Measurements from ENCODE around the gene KRTAP21-3. TPM values are rescaled to one million over a fixed set of nuclear protein-coding genes. Genes with fewer than 3 reads are reported as not detected.
"Not testable (repeated sequence)": the region's sequence is repeated elsewhere in the genome, so short reads cannot be mapped to it uniquely, and the experiment has no call there.

Gene KRTAP21-3, protein sequence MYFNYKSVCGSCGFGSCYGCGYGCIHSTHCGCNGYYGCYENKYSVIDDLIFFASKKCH
- total RNA-seq, result not detected

DNA sequence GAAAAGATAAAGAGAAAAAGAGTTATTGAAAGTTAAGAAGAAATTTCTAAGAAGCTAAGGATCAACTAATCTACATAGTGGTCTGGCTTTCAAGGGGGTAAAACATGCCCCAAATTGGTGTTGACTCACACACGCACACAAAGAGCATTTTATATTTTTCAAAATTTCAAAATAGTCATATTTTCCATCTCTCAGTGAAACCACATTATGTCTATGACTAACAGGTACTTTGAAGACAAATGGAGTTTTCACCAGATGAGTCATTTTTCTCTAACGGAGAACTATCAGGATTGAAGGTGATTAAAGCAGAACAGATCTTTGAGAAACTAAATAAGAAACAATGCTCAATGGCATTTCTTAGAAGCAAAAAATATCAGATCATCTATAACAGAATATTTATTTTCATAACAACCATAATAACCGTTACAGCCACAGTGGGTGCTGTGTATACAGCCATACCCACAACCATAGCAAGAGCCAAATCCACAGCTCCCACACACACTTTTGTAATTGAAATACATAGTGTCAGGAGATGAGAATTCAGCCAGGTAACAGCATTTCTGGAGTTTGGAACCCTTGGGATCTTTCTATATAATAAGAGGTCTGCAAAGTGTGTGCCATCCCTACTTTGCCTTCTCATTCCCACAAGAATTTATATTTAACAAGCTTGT, at the start of gene KRTAP21-3:
TSS of gene KRTAP21-3 (minus strand) at position 539 of the 671 bp plus-strand sequence. CDS start at position 521, 18 bp downstream.
- peaks cover 22% of the 10 kb centered on the region for H3K4me1 Mint-ChIP-seq
- CTCF ChIA-PET, result interaction anchor here (0.6 kb wide), 1 partner anchor 134 kb away, joined by 5 read pairs; no protein-coding TSS in a partner anchor
- H3K27me3 Mint-ChIP-seq, result peaks cover 4% of the 10 kb centered on the region

DNA sequence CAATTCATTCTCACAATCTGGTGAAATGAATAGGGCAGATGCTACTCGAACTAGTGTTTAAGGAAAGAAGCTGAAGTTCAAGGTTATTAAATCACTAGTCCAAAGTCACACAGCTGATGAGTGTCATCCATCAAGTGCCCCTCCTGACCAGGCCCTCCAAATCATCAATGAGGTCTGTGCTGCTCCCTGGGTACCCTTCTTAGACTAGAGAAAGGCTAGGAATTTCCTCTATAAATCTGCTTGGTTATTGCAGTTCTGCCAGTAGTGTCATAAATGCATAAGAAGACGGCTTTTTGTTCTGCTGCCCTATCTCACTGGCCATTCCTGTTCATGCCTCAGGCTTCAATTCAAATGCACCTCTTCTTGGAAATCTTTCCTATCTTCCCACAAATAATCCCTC, 42.2 kb upstream of the KRTAP21-3 start:
- ChIA-PET POLR2A (no interaction called here), CTCF (interaction anchor here (0.6 kb wide), 1 partner anchor 37 kb away, joined by 3 read pairs; no protein-coding TSS in a partner anchor)
- DNase-seq, result no peak

More for the DNA sequence above, at the start of gene KRTAP21-3:
- intact Hi-C loops (cut with DNase I, micrococcal nuclease), result loop anchor here in 1 of 2 experiments (1.0 to 10.0 kb wide), 5 partner anchors 8 to 1006 kb away; no protein-coding TSS in a partner anchor
- DNase-seq (peak; percentile 22), ATAC-seq (peak; percentile 92)
- H3K27ac Mint-ChIP-seq, result peak within 1 kb of the TSS; percentile 75
- no peak within 1 kb of the TSS for H3K4me3 Mint-ChIP-seq
- H3K36me3 Mint-ChIP-seq (ENCODE audit: low read depth), result no peaks in the 10 kb centered on the region
- peaks cover 6% of the 10 kb centered on the region for H3K9me3 Mint-ChIP-seq (ENCODE audit: low read depth)
- POLR2A ChIA-PET, result interaction anchor here (0.8 kb wide), 1 partner anchor 118 kb away, joined by 4 read pairs; the partner anchor contains the start of gene KRTAP22-1

DNA sequence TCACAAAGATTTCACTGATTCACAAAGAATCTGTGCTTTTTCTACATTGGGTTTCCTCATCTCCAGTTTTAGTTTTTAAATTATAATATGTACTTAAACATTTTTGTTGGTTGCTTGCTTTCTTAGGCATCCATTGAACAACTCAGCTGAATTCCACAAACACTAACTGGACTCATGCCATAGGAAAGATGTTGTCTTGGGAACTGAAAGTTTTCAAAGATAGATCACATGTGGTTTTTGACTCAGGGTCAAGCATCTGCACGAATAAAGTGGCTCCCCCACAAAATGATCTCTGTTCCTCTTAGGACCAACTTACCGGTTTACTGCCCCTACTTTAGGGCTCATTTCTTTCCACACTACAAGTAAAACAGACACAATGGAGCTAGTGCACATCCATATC, 39.7 kb upstream of the KRTAP21-3 start:
- Mint-ChIP-seq H3K27ac (no peak overlapping the region), H3K36me3 (ENCODE audit: low read depth) (no peaks in the 10 kb centered on the region), H3K27me3 (peaks cover 2% of the 10 kb centered on the region), H3K4me3 (no peak overlapping the region), H3K4me1 (no peaks in the 10 kb centered on the region), H3K9me3 (ENCODE audit: low read depth) (no peaks in the 10 kb centered on the region)
- intact Hi-C loops (cut with DNase I, micrococcal nuclease), result no loop called here
- POLR2A ChIA-PET, result no interaction called here
- no peak for ATAC-seq
- no peak for DNase-seq
- CTCF ChIA-PET, result no interaction called here

More for the DNA sequence above, 42.2 kb upstream of the KRTAP21-3 start:
- Mint-ChIP-seq H3K27ac (no peak overlapping the region), H3K36me3 (ENCODE audit: low read depth) (no peaks in the 10 kb centered on the region), H3K4me3 (no peak overlapping the region), H3K9me3 (ENCODE audit: low read depth) (no peaks in the 10 kb centered on the region), H3K4me1 (no peaks in the 10 kb centered on the region), H3K27me3 (peaks cover 5% of the 10 kb centered on the region)
- no peak for ATAC-seq
- intact Hi-C loops (cut with DNase I, micrococcal nuclease), result no loop called here

DNA sequence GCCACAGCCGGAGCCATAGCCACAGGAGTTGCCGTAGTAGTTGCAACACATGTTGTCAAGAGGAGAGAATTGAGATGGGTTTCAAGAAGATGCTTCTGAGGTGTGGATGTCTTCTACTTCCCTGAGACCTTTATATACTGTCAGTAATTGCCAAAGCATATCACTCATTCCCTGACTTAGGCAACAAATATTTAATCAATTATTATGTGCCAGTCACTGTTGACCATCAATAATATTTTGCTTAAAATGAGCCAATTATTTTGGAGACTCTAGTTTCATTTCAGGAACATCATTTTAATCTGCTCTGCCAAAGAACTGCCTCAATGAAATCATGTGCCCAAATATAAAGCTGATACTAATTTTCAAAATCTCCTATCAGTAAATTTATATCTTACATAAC, 36.8 kb upstream of the KRTAP21-3 start, which contains the start of gene KRTAP21-1:
TSS of gene KRTAP21-1 (minus strand) at position 101 of the 400 bp plus-strand sequence. CDS start at position 51, 50 bp downstream.
- POLR2A ChIA-PET; H3K4me3 Mint-ChIP-seq; DNase-seq; intact Hi-C loops (cut with DNase I, micrococcal nuclease); H3K9me3 Mint-ChIP-seq (ENCODE audit: low read depth); H3K4me1 Mint-ChIP-seq; H3K27me3 Mint-ChIP-seq; CTCF ChIA-PET; ATAC-seq; H3K27ac Mint-ChIP-seq; H3K36me3 Mint-ChIP-seq (ENCODE audit: low read depth): not testable (repeated sequence)

DNA sequence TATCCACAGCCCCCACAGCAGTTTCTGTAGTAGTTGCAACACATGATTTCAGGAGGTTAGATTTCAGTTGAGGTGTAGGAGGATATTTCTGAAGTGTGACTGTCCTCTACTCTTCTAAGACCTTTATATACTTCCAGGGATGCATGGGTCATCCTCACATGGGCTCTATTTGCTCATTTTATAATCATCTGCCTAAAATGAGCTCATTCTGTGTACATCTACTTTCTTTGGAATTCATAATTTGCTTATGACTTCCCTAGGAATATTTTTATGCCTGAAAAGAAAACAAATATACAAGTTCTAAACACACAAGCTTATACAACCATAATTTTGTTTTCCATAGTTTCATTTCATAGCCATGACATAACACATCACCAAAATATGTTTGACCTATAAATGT, 28.6 kb upstream of the KRTAP21-3 start, which contains the start of gene KRTAP21-2:
TSS of gene KRTAP21-2 (minus strand) at position 101 of the 400 bp plus-strand sequence. CDS start at position 44, 57 bp downstream.
- Mint-ChIP-seq H3K27me3 (peaks cover 7% of the 10 kb centered on the region), H3K36me3 (ENCODE audit: low read depth) (no peaks in the 10 kb centered on the region), H3K4me1 (no peaks in the 10 kb centered on the region), H3K27ac (no peak within 1 kb of the TSS), H3K9me3 (ENCODE audit: low read depth) (no peaks in the 10 kb centered on the region), H3K4me3 (no peak within 1 kb of the TSS)
- DNase-seq (no peak), ATAC-seq (no peak)
- intact Hi-C loops (cut with DNase I, micrococcal nuclease), result no loop called here
- CTCF ChIA-PET, result no interaction called here
- POLR2A ChIA-PET, result no interaction called here

DNA sequence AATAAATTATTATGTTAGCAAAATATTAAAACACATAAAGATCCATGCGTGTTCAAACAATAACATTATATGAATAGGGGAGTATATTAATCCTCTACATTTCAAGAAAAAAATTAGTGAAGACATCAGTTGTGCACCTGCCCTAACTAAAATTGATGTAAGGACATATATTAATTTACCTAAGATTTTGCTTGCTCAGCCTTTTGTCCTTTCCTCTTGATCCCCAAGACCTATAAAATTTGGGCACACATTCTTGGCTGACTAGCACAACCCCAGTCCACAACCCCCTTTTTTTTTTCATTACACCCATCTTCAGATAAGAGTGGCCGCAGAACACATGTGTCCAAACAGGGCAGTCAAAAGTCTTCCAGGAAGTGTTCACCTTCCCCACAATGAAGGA, 21.9 kb upstream of the KRTAP21-3 start:
- no peak for DNase-seq
- Mint-ChIP-seq H3K4me3 (no peak overlapping the region), H3K27me3 (peaks cover 17% of the 10 kb centered on the region), H3K9me3 (ENCODE audit: low read depth) (no peaks in the 10 kb centered on the region), H3K36me3 (ENCODE audit: low read depth) (no peaks in the 10 kb centered on the region), H3K27ac (no peak overlapping the region), H3K4me1 (no peaks in the 10 kb centered on the region)
- ATAC-seq, result no peak
- CTCF ChIA-PET, result no interaction called here
- POLR2A ChIA-PET, result no interaction called here
- intact Hi-C loops (cut with DNase I, micrococcal nuclease), result no loop called here

DNA sequence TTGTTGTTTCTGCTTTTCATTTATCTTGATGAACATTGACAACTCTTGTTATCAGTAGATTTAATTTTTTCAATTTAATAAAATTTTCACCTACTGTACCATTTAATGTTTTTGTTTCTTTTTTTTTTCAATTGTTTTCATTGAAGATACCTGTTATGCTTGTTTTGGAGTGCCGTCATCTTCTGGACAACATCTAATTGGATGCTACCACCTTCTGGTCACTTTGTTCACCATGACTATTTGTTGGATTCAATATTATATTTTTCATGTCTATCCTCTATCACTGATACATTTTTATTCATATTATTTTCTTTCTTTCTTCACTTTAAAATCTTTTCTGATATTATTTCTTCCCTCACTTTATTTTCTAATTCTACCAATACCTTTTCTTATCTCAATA, 14.4 kb upstream of the KRTAP21-3 start:
- Mint-ChIP-seq H3K27ac (no peak overlapping the region), H3K36me3 (ENCODE audit: low read depth) (no peaks in the 10 kb centered on the region), H3K27me3 (peaks cover 6% of the 10 kb centered on the region), H3K4me1 (no peaks in the 10 kb centered on the region), H3K9me3 (ENCODE audit: low read depth) (no peaks in the 10 kb centered on the region), H3K4me3 (no peak overlapping the region)
- ATAC-seq, result no peak
- ChIA-PET CTCF (interaction anchor here (0.7 to 1.2 kb wide), 3 partner anchors 13 to 399 kb away, joined by 3 to 4 read pairs (median 3); no protein-coding TSS in a partner anchor), POLR2A (no interaction called here)
- DNase-seq, result no peak
- intact Hi-C loops (cut with DNase I, micrococcal nuclease), result loop anchor here in 1 of 2 experiments (2.0 kb wide), 1 partner anchor 392 kb away; no protein-coding TSS in a partner anchor

DNA sequence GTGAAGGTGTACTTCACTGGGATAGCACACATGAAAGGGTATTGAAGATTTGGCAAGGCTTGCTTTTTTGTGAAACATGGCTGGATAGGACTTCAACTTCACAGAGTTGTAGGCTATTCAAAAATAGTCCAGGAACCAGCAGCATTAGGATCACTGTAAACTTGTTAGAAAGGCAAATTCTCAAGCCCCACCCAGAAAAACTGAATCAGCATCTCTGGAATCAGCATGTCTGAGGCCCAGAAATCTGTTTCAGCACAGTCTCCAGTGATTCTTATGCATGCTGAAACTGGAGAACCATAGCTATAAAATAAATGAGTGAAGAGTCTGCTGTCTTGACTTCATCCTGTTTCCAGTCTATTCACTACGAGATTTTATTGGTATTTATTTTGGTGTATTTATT, 8.1 kb upstream of the KRTAP21-3 start:
- H3K36me3 Mint-ChIP-seq (ENCODE audit: low read depth), result no peaks in the 10 kb centered on the region
- DNase-seq (no peak), ATAC-seq (no peak)
- H3K27ac Mint-ChIP-seq, result no peak overlapping the region
- POLR2A ChIA-PET, result no interaction called here
- peaks cover 21% of the 10 kb centered on the region for H3K27me3 Mint-ChIP-seq
- H3K4me1 Mint-ChIP-seq, result no peaks in the 10 kb centered on the region
- H3K4me3 Mint-ChIP-seq, result no peak overlapping the region
- CTCF ChIA-PET, result no interaction called here
- intact Hi-C loops (cut with DNase I, micrococcal nuclease), result no loop called here
- H3K9me3 Mint-ChIP-seq (ENCODE audit: low read depth), result no peaks in the 10 kb centered on the region

DNA sequence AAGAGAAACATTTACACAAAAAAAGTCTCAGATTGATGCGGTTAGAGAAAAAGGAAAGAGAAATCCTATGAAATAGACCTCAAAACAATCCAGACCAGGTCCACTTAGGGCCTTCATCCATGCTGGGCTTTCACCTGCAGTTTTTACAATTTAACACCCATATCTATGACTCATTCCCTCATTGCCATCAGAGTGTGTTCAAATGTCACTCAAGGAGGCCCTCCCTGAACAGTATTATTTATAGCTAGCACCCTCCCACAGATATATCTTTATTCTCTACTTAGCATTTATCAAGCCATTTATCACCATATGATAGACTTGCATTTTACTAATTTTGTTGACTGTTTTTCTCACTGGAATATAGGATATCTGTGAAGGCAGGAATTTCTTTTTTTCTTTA, 824 bp upstream of the KRTAP21-3 start:
- Mint-ChIP-seq H3K4me1 (peaks cover 22% of the 10 kb centered on the region), H3K27me3 (peaks cover 9% of the 10 kb centered on the region), H3K27ac (peak overlapping the region; percentile 55), H3K36me3 (ENCODE audit: low read depth) (no peaks in the 10 kb centered on the region), H3K4me3 (no peak overlapping the region), H3K9me3 (ENCODE audit: low read depth) (peaks cover 3% of the 10 kb centered on the region)
- DNase-seq, result no peak
- ATAC-seq, result no peak
- POLR2A ChIA-PET, result no interaction called here
- CTCF ChIA-PET, result interaction anchor here (0.6 kb wide), 1 partner anchor 135 kb away, joined by 5 read pairs; no protein-coding TSS in a partner anchor
- intact Hi-C loops (cut with DNase I, micrococcal nuclease), result loop anchor here in 1 of 2 experiments (5.0 to 10.0 kb wide), 3 partner anchors 365 to 1005 kb away; no protein-coding TSS in a partner anchor

DNA sequence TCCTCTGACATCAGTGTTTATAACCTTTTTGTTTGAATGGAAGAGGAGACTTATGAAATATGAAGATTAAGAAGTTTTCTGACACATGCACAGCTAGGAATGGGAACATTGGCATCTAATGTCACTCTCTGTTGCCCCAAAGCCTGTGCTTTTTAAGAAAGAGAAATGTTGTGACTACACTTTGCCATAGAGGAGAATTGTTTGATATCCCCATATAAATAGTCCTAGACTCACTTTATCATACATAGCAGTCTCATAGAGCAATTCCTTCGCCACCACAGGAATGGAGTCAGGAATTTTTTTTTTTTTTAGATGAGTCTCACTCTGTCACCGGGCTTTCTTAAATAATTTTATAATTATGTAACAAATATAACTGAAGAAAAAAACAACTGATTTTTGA, 1.5 kb downstream of the KRTAP21-3 start:
- POLR2A ChIA-PET, result no interaction called here
- CTCF ChIA-PET, result no interaction called here
- H3K4me3 Mint-ChIP-seq, result no peak overlapping the region

DNA sequence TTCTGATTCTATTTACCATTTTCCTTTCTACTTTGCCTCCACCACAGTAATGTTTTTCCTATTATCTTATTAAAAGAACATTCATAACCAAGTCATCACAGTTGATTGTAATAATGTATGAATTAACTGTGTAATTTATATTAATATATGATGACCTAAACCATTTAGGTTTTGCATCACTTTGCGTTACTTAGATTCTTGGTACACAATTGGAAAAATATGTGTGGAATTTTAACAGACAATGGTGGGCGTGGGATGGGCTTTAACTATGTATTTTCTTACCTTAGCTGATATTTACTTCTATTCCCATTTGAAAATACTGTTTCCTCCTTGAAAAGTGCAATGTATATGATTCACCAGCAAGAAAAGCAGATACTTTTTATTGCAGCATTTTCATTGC, 3.6 kb downstream of the KRTAP21-3 start:
- H3K27me3 Mint-ChIP-seq, result no peaks in the 10 kb centered on the region
- H3K27ac Mint-ChIP-seq, result no peak overlapping the region
- CTCF ChIA-PET, result no interaction called here
- H3K36me3 Mint-ChIP-seq (ENCODE audit: low read depth), result peaks cover 5% of the 10 kb centered on the region
- H3K9me3 Mint-ChIP-seq (ENCODE audit: low read depth), result peaks cover 15% of the 10 kb centered on the region
- DNase-seq, result no peak
- peaks cover 29% of the 10 kb centered on the region for H3K4me1 Mint-ChIP-seq
- no peak overlapping the region for H3K4me3 Mint-ChIP-seq
- ATAC-seq, result no peak
- intact Hi-C loops (cut with DNase I, micrococcal nuclease), result loop anchor here in 1 of 2 experiments (5.0 to 10.0 kb wide), 3 partner anchors 370 to 1010 kb away; no protein-coding TSS in a partner anchor
- POLR2A ChIA-PET, result no interaction called here

More for the DNA sequence above, 1.5 kb downstream of the KRTAP21-3 start:
- intact Hi-C loops (cut with DNase I, micrococcal nuclease), result loop anchor here in 1 of 2 experiments (5.0 to 10.0 kb wide), 3 partner anchors 368 to 1008 kb away; no protein-coding TSS in a partner anchor
- Mint-ChIP-seq H3K4me1 (peaks cover 22% of the 10 kb centered on the region), H3K27ac (peak overlapping the region; percentile 75), H3K27me3 (no peaks in the 10 kb centered on the region), H3K9me3 (ENCODE audit: low read depth) (peaks cover 8% of the 10 kb centered on the region), H3K36me3 (ENCODE audit: low read depth) (no peaks in the 10 kb centered on the region)
- DNase-seq (no peak), ATAC-seq (no peak)

DNA sequence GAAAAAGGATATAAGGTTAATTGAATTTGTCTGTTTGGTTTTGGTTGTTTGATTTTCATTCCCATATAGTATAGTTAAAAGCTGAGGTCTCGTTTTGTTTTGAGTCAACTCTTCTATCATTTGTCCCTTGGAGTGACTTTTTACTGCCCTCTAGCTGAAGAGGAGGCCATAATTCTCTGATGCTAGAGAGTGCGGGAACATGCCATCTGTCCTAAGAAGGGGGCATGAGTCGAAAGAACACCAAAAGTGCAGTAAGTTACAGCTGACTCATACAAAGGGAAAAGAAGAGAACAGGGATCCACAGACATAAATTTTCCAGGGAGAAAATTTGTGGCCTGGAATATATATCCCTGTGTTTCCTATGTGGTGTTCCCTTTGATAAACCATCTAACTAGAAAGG, 4.1 kb downstream of the KRTAP21-3 start:
- no peak for DNase-seq
- ChIA-PET CTCF (no interaction called here), POLR2A (no interaction called here)
- intact Hi-C loops (cut with DNase I, micrococcal nuclease), result loop anchor here in 1 of 2 experiments (10.0 kb wide), 2 partner anchors 370 to 1010 kb away; no protein-coding TSS in a partner anchor
- no peaks in the 10 kb centered on the region for H3K27me3 Mint-ChIP-seq
- H3K4me3 Mint-ChIP-seq, result no peak overlapping the region
- peaks cover 25% of the 10 kb centered on the region for H3K4me1 Mint-ChIP-seq
- H3K27ac Mint-ChIP-seq, result no peak overlapping the region
- H3K9me3 Mint-ChIP-seq (ENCODE audit: low read depth), result peaks cover 15% of the 10 kb centered on the region
- H3K36me3 Mint-ChIP-seq (ENCODE audit: low read depth), result peaks cover 5% of the 10 kb centered on the region
- no peak for ATAC-seq
